ENCODE results near the gene STMP1. TPM values are rescaled to one million over a fixed set of nuclear protein-coding genes. Genes with fewer than 3 reads are reported as not detected.

STMP1 gene
- total and polyA plus RNA-seq, 2 of the 4 experiments (the other 2 are of a cell fraction) = 6.1 to 28.3 TPM

DNA sequence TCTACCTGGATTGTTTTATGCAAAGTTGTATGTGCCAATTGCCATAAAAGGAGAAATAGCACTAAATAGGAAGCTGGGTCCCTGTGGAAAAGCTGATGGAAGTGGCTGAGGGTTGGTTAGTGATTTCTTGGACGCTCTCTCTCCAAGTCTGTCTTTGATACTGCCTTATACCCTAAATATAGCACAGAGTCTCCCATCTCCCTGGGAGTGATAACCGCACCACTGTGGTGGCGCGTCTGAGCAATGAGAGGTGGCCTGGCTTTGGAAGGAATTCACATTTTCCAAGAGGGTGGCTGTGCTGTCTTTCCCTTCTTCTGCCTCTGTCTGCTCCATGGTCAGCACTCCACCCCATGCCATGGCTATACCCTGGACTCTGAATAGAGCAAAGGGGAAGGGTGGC is 31.2 kb downstream of the STMP1 start:
- intact Hi-C loops (cut with micrococcal nuclease) (no loop called here), dilution Hi-C loops (cut with HindIII; ENCODE audit: low sequenced_read_pairs, unreplicated experiment) (no loop called here), in situ Hi-C loops (cut with MboI; ENCODE audit: low sequenced_read_pairs) (no loop called here)
- Histone ChIP-seq H3K27me3 (ENCODE audit: control insufficient read depth, insufficient read depth, low read length) (no peaks in the 10 kb centered on the region), H2AK5ac (ENCODE audit: low read depth, low read length) (no peak overlapping the region), H3K79me1 (ENCODE audit: low read depth in 1 of 2, low read length in 2 of 2) (peaks cover 0 to 10% of the 10 kb centered on the region in 2 experiments; a peak in 2 of 4 replicates), H2BK5ac (ENCODE audit: low read depth, low read length, poor library complexity, severe bottlenecking) (no peak overlapping the region), H3K27ac (ENCODE audit: insufficient read depth, low read length) (no peak overlapping the region), H4K91ac (ENCODE audit: insufficient read depth, low read depth, low read length) (no peak overlapping the region), H3K9me3 (ENCODE audit: control insufficient read depth, insufficient read depth, low read length) (no peaks in the 10 kb centered on the region), H4K5ac (ENCODE audit: low read depth, low read length) (no peak overlapping the region), H3K4me2 (ENCODE audit: low read depth, low read length) (no peak overlapping the region), H3K9me1 (ENCODE audit: insufficient read depth, low read length) (peaks cover 10% of the 10 kb centered on the region), H3K4me3 (ENCODE audit: insufficient read depth, low read depth, low read length) (no peak overlapping the region), H4K20me1 (ENCODE audit: insufficient read depth, low read length) (no peaks in the 10 kb centered on the region), H2BK15ac (ENCODE audit: low read depth, low read length) (no peak overlapping the region), H3K9ac (ENCODE audit: low read depth, low read length) (no peak overlapping the region), H2BK20ac (ENCODE audit: low read depth, low read length) (no peak overlapping the region), H4K8ac (ENCODE audit: low read depth in 2 of 2, low read length in 2 of 2) (no peak overlapping the region), H3K4ac (ENCODE audit: low read depth, low read length) (no peak overlapping the region), H3K36me3 (ENCODE audit: control insufficient read depth, insufficient read depth, low read length) (peaks cover 4% of the 10 kb centered on the region), H3K4me1 (ENCODE audit: control insufficient read depth, insufficient read depth, low read length) (peaks cover 2% of the 10 kb centered on the region), H2BK120ac (ENCODE audit: low read depth, low read length) (no peak overlapping the region), H2AFZ (replicated peaks; ENCODE audit: low read length, poor library complexity) (no peak overlapping the region), H2AK9ac (replicated peaks; ENCODE audit: low read depth, low read length, poor library complexity) (no peak overlapping the region), H3K14ac (replicated peaks; ENCODE audit: low read depth, low read length) (no peak overlapping the region), H3K56ac (ENCODE audit: extremely low read depth, insufficient read depth, low read length) (no peak overlapping the region), H3K23ac (ENCODE audit: low read depth, low read length) (no peak overlapping the region), H3K18ac (ENCODE audit: low read depth, low read length) (no peak overlapping the region)
- ATAC-seq (ENCODE audit: low read depth) (no peak), DNase-seq (no peak)
- POLR2A ChIA-PET (ENCODE audit: unreplicated experiment) = no interaction called here
- no CpG with 5 or more reads among the region's 4 CpGs for WGBS, 2 experiments (ENCODE audit: extremely low coverage in 2 of 2, insufficient read length in 1 of 2)
- no TSS peak for BruUV-seq (replicated peaks)
- CTCF ChIA-PET = no interaction called here
- TF ChIP-seq SMC3 (IDR thresholded peaks at IDR 0.05; ENCODE audit: low read depth, low read length) = no peak
- TF ChIP-seq, protein P1, sequence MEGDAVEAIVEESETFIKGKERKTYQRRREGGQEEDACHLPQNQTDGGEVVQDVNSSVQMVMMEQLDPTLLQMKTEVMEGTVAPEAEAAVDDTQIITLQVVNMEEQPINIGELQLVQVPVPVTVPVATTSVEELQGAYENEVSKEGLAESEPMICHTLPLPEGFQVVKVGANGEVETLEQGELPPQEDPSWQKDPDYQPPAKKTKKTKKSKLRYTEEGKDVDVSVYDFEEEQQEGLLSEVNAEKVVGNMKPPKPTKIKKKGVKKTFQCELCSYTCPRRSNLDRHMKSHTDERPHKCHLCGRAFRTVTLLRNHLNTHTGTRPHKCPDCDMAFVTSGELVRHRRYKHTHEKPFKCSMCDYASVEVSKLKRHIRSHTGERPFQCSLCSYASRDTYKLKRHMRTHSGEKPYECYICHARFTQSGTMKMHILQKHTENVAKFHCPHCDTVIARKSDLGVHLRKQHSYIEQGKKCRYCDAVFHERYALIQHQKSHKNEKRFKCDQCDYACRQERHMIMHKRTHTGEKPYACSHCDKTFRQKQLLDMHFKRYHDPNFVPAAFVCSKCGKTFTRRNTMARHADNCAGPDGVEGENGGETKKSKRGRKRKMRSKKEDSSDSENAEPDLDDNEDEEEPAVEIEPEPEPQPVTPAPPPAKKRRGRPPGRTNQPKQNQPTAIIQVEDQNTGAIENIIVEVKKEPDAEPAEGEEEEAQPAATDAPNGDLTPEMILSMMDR (conservative IDR thresholded peaks at IDR 0.05; ENCODE audit: low read depth, low read length) = no peak
- no peak for TF ChIP-seq NFE2L2 (IDR thresholded peaks at IDR 0.05; ENCODE audit: low read depth, low read length)
- no peak for TF ChIP-seq BHLHE40 (IDR thresholded peaks at IDR 0.05; ENCODE audit: low read depth, low read length)
- TF ChIP-seq FOS (IDR thresholded peaks at IDR 0.05; ENCODE audit: low read depth, low read length) = no peak
- no peak for TF ChIP-seq RFX5 (IDR thresholded peaks at IDR 0.05; ENCODE audit: low read depth, low read length)
- TF ChIP-seq MAFK (IDR thresholded peaks at IDR 0.05; ENCODE audit: low read depth, low read length) = no peak
- TF ChIP-seq, protein P2, sequence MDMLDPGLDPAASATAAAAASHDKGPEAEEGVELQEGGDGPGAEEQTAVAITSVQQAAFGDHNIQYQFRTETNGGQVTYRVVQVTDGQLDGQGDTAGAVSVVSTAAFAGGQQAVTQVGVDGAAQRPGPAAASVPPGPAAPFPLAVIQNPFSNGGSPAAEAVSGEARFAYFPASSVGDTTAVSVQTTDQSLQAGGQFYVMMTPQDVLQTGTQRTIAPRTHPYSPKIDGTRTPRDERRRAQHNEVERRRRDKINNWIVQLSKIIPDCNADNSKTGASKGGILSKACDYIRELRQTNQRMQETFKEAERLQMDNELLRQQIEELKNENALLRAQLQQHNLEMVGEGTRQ (IDR thresholded peaks at IDR 0.05; ENCODE audit: low read depth, low read length) = no peak
- TF ChIP-seq CEBPB (IDR thresholded peaks at IDR 0.05; ENCODE audit: low read depth, low read length) = no peak

Data from IMR-90 (cell line).